NB4 (cell line): ENCODE measurements around the gene CCM2L.

Experiments used
- DNase-seq: peaks from one replicate; pipeline ENCODE4 v3.0.0; 2010; ENCODE audit warnings: low read depth
- H3K4me3 ChIP-seq: one replicate; pipeline ENCODE4 v1.5.1; 2011; ENCODE audit warnings: mild to moderate bottlenecking, low read depth, low read length, moderate library complexity
- MYC ChIP-seq: IDR thresholded peaks from 2 replicates; pipeline ENCODE4 v1.6.1; 2011; ENCODE audit warnings: low read depth, low read length
- POLR2A ChIP-seq: IDR thresholded peaks from 2 replicates; pipeline ENCODE4 v1.6.1; 2011; ENCODE audit warnings: mild to moderate bottlenecking; ENCODE audit not compliant: insufficient read length; ENCODE audit errors: extremely low read depth
- TF ChIP-seq, protein P1 (sequence below): IDR thresholded peaks from 2 replicates; pipeline ENCODE4 v1.6.1; 2011; ENCODE audit warnings: low read depth, low read length
- TF ChIP-seq, protein P2 (sequence below): IDR thresholded peaks from one replicate; pipeline ENCODE4 v1.5.1; 2012; ENCODE audit warnings: low read depth, low read length

CCM2L gene

DNA sequence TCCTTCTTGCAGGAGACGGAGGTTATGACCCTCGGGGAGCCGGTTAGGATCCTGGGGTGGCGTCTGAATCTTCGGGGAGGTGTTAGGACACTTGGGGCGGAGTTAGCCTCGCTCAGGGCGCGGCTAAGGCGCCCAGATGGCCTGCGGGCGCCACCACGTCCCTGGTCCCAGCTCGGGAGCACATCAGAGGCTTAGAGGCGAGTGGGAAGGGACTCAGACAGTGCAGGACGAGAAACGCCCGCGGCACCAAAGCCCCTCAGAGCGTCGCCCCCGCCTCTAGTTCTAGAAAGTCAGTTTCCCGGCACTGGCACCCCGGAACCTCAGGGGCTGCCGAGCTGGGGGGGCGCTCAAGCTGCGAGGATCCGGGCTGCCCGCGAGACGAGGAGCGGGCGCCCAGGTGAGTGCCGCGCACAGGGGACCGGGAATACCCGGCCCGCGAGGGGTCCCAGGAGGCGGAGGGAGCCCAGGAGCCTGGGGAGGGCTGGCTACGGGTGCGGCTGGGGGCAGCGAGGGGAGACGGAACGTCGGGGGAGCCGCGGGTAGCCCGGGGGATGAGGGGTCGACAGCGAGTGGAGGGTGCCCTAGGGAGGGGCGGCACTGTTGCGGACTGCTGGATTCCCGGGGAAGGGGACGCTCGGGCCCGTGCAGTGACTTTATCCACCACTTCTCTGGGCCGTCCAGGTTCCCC is 42.0 kb downstream of the CCM2L start, which contains the start of gene HCK:
Gene HCK (plus strand): TSS at position 153 of the 688 bp plus-strand sequence.
- H3K4me3 ChIP-seq = peak within 1 kb of the TSS; percentile 25
- DNase-seq = peak; percentile 64
- TF ChIP-seq, protein P1, sequence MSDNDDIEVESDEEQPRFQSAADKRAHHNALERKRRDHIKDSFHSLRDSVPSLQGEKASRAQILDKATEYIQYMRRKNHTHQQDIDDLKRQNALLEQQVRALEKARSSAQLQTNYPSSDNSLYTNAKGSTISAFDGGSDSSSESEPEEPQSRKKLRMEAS = no peak
- TF ChIP-seq POLR2A (no peak), MYC (no peak)
- TF ChIP-seq, protein P2, sequence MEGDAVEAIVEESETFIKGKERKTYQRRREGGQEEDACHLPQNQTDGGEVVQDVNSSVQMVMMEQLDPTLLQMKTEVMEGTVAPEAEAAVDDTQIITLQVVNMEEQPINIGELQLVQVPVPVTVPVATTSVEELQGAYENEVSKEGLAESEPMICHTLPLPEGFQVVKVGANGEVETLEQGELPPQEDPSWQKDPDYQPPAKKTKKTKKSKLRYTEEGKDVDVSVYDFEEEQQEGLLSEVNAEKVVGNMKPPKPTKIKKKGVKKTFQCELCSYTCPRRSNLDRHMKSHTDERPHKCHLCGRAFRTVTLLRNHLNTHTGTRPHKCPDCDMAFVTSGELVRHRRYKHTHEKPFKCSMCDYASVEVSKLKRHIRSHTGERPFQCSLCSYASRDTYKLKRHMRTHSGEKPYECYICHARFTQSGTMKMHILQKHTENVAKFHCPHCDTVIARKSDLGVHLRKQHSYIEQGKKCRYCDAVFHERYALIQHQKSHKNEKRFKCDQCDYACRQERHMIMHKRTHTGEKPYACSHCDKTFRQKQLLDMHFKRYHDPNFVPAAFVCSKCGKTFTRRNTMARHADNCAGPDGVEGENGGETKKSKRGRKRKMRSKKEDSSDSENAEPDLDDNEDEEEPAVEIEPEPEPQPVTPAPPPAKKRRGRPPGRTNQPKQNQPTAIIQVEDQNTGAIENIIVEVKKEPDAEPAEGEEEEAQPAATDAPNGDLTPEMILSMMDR = no peak

DNA sequence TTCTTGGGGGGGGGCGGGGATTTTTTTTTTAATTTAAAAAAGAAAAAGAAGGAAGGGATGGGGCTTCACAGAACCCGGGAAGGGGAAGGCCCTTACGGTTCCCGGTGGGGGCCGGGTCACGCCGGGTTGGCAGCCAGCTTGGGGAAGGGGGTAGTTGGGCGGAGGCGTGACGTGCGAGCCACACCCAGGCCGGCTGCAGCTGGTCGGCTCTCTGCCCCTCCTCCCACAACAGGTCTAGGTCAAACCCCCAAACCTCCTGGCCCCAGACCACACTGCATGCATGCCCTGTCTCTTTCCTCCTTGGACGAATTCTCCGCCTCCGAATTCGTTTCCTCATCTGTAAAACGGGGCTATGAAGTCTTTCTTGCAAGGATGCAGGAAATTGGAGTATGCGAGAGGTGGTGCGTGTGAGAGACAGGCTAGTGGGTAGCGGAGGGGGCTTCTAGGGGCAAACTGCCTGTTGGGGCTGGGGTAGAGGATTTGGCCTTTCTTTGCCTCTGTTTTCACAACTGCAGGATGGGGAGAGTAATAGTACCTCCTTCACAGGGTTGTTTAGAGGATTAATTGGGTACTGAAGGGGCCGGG is 42.6 kb downstream of the CCM2L start:
- peak; percentile 65 for DNase-seq
- TF ChIP-seq MYC (no peak), POLR2A (no peak)
- TF ChIP-seq, protein P2 = no peak
- TF ChIP-seq, protein P1 = no peak
- peak overlapping the region; percentile 13 for H3K4me3 ChIP-seq

DNA sequence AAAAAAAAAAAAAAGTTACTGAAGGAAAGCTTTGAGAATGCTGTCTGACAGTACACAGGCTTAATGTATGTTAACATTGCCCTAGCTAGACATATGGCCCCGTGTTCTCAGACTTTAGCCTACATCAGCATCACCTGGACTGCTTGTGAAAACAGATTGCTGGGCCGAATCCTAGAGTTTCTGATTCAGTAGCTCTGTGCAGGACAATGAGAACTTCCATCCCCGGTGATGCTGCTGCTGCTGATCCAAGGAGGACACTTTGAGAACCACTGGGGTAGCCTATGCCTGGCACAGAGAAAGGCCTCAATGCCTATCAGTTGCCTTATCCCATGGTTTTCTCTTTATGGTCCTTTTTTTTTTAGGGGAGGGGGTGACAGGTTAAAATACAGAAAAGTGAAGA is 43.4 kb downstream of the CCM2L start:
- TF ChIP-seq, protein P2 = no peak
- TF ChIP-seq MYC (no peak), POLR2A (no peak)

DNA sequence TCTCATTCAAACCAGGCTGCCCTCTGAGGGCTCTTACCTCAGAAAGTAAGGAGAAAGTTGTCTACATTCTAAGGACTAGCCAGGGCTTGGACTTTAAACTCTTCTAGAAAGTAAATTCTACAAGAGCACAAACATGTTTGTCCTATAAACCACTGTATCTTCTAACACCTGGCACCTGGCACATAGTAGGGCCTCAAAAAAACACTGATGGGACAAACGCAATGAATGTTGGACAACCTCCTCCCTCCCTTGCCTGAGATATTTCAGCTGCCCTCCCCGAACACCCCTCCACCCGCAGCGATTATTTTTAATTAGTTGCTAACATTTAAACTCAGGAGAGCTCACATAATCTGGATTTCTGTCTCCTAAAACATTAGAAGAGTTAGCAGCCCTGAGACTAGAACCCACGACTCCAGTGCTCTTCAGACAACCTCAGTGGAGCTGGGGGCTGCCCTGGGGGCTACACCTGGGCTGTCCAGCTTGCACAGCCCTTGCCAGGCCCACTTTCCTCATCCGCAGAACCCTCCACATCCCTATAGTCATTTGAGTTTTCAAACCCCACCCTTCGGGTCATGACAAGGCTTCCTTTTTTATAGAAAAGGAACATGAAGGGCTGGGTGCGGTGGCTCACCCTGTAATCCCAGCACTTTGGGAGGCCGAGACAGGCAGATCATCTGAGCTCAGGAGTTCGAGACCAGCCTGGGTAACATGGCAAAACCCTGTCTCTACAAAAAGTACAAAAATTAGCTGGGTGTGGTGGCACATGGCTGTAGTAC is 46.7 kb downstream of the CCM2L start:
- DNase-seq = no peak
- no peak overlapping the region for H3K4me3 ChIP-seq
- no peak for TF ChIP-seq POLR2A
- no peak for TF ChIP-seq MYC
- TF ChIP-seq, protein P1 = no peak
- TF ChIP-seq, protein P2 = no peak

More for the DNA sequence above, 43.4 kb downstream of the CCM2L start:
- H3K4me3 ChIP-seq = no peak overlapping the region
- DNase-seq = no peak

DNA sequence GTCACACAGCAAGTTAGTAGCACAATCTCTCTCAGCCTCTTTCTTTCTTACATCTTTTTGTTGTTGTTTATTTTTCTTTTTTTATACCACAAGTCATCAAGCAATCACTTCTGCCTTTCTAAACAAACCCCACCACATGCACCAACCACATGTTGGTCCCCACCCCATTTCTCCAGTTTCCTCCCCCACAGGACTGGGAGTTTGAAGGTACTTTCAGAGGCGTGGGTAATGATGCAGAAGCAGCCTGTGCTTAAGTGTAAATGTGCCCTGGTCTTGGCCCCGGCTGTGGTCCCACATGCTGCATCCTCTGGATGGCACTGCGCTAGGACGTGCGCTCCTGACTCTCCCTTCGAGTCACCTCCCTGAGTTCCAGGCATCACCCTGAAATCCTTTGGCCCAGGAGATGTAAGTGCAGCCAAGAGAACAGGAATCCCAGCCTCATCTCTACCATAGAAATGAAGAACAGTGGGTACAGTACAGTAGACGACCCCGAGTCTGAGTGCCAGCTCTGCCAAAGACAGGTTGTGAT is 47.5 kb downstream of the CCM2L start:
- DNase-seq = no peak
- TF ChIP-seq, protein P2 = no peak
- no peak for TF ChIP-seq POLR2A
- TF ChIP-seq, protein P1 = no peak
- TF ChIP-seq MYC = no peak
- H3K4me3 ChIP-seq = no peak overlapping the region
